ENCODE data around the gene HLA-DQA1.

GRCh38 chr6:32597024-32597423 lies 40.2 kb upstream of the HLA-DQA1 start:
- TF ChIP-seq ZC3H10 (CRISPR knock-in tag; IDR thresholded peaks at IDR 0.05) (no peak), CREB5 (CRISPR knock-in tag; IDR thresholded peaks at IDR 0.05; ENCODE audit: low read depth) (no peak), RARB (CRISPR knock-in tag; IDR thresholded peaks at IDR 0.05) (no peak), ZFP30 (CRISPR knock-in tag; IDR thresholded peaks at IDR 0.05) (no peak), BACH2 (CRISPR knock-in tag; IDR thresholded peaks at IDR 0.05; ENCODE audit: borderline replicate concordance) (no peak), SNAI2 (CRISPR knock-in tag; IDR thresholded peaks at IDR 0.05) (no peak)
- TF ChIP-seq, protein P1, sequence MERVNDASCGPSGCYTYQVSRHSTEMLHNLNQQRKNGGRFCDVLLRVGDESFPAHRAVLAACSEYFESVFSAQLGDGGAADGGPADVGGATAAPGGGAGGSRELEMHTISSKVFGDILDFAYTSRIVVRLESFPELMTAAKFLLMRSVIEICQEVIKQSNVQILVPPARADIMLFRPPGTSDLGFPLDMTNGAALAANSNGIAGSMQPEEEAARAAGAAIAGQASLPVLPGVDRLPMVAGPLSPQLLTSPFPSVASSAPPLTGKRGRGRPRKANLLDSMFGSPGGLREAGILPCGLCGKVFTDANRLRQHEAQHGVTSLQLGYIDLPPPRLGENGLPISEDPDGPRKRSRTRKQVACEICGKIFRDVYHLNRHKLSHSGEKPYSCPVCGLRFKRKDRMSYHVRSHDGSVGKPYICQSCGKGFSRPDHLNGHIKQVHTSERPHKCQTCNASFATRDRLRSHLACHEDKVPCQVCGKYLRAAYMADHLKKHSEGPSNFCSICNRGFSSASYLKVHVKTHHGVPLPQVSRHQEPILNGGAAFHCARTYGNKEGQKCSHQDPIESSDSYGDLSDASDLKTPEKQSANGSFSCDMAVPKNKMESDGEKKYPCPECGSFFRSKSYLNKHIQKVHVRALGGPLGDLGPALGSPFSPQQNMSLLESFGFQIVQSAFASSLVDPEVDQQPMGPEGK (CRISPR knock-in tag; IDR thresholded peaks at IDR 0.05; ENCODE audit: borderline replicate concordance): no peak

Data from SK-N-SH treated with all-trans-retinoic acid at 6 μM for 48 hours (cell line).